Ascending aorta (tissue), 2 donors: ENCODE results near the gene MGMT. TPM values are rescaled to one million over a fixed set of nuclear protein-coding genes. Genes with fewer than 3 reads are reported as not detected.
A peak's percentile ranks its signal among the peaks of the same experiment; 100 is the strongest.

Source experiments
- DNase-seq, 2 donors: peaks; one replicate each; pipeline ENCODE4 v3.0.0-alpha.2; 2019; ENCODE audit warnings: low spot score in 2 of 2
- H3K27ac ChIP-seq, 2 donors: fragments of 200-600 bp; sonication (generic); one replicate each; pipeline ENCODE4 v1.5.1; 2016 to 2017; ENCODE audit warnings: mild to moderate bottlenecking in 1 of 2
- H3K27me3 ChIP-seq: fragments of 200-600 bp; sonication (generic); one replicate; pipeline ENCODE4 v1.5.1; 2017
- H3K36me3 ChIP-seq, 2 donors: fragments of 200-600 bp; sonication (generic); one replicate each; pipeline ENCODE4 v1.5.1; 2016
- H3K4me1 ChIP-seq, 2 donors: fragments of 200-600 bp; sonication (generic); one replicate each; pipeline ENCODE4 v1.5.1; 2016 to 2017; ENCODE audit warnings: mild to moderate bottlenecking in 1 of 2
- H3K4me3 ChIP-seq, 2 donors: fragments of 200-600 bp; sonication (generic); one replicate each; pipeline ENCODE4 v1.5.1; 2016 to 2017; ENCODE audit warnings: mild to moderate bottlenecking in 1 of 2
- H3K9me3 ChIP-seq, 2 donors: fragments of 200-600 bp; sonication (generic); one replicate each; pipeline ENCODE4 v1.5.1; 2016
- intact Hi-C: fragments of 100-400 bp; cut with DNase I; formaldehyde crosslinking; loops from one replicate; pipeline ENCODE4 v1.15.1; 2023
- total RNA-seq: library from RNA; depleted of rRNA; stranded (reverse); fragments of >200 nt; gene quantifications from one replicate; pipeline ENCODE4 v1.1.0, GENCODE V29; 2016
- TF ChIP-seq, protein P1 (sequence below), 3 experiments: fragments of 200-600 bp in 2 of 3; fragments of 450-650 bp in 1 of 3; sonication (generic) in 2 of 3; IDR thresholded peaks; one replicate each; pipeline ENCODE4 v1.5.1; 2016 to 2019; ENCODE audit warnings: antibody characterized with exemption in 3 of 3, mild to moderate bottlenecking in 1 of 3, moderate library complexity in 1 of 3

Gene MGMT
- total RNA-seq, 1 donor from 2014 or later: 7.0 TPM

DNA sequence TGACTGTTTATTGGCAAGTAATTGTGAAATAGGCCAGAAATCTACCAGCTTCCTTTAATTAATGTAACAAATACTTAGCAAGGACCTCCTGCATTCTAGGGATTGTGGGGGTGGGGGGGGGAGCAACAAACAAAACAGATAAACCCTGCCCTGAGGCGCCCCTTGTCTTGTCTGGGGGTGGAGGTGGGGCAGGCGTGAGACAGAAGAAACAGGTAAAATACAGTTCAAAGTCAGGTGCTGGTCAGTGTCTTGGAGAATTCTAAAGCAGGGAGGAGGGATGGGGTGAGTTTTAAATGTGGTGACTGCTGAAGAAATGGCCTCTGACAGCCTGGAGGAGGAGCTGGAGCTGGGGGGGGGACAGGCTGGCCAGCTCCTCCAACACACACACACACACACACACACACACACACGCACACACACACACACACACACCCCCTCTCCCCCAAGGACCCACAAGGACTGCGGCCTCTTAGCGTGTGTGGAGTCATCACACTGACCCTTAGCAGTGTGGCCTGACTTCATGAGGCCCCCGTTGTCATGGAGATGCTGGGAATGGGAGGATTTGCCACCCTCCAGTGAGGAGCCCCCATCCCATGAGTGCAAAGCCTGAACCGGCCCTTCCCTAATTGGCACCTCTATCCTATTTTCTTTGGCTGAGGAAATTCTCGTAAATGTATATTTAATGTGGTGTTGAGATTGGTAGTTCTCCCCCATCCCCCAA lies 190.4 kb downstream of the MGMT start:
- DNase-seq: no peak
- Histone ChIP-seq H3K4me3 (no peak overlapping the region), H3K27me3 (no peaks in the 10 kb centered on the region), H3K36me3 (no peaks in the 10 kb centered on the region), H3K9me3 (no peaks in the 10 kb centered on the region), H3K4me1 (no peaks in the 10 kb centered on the region), H3K27ac (no peak overlapping the region)
- TF ChIP-seq, protein P1, sequence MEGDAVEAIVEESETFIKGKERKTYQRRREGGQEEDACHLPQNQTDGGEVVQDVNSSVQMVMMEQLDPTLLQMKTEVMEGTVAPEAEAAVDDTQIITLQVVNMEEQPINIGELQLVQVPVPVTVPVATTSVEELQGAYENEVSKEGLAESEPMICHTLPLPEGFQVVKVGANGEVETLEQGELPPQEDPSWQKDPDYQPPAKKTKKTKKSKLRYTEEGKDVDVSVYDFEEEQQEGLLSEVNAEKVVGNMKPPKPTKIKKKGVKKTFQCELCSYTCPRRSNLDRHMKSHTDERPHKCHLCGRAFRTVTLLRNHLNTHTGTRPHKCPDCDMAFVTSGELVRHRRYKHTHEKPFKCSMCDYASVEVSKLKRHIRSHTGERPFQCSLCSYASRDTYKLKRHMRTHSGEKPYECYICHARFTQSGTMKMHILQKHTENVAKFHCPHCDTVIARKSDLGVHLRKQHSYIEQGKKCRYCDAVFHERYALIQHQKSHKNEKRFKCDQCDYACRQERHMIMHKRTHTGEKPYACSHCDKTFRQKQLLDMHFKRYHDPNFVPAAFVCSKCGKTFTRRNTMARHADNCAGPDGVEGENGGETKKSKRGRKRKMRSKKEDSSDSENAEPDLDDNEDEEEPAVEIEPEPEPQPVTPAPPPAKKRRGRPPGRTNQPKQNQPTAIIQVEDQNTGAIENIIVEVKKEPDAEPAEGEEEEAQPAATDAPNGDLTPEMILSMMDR (IDR thresholded peaks at IDR 0.05): no peak
- intact Hi-C loops: no loop called here

DNA sequence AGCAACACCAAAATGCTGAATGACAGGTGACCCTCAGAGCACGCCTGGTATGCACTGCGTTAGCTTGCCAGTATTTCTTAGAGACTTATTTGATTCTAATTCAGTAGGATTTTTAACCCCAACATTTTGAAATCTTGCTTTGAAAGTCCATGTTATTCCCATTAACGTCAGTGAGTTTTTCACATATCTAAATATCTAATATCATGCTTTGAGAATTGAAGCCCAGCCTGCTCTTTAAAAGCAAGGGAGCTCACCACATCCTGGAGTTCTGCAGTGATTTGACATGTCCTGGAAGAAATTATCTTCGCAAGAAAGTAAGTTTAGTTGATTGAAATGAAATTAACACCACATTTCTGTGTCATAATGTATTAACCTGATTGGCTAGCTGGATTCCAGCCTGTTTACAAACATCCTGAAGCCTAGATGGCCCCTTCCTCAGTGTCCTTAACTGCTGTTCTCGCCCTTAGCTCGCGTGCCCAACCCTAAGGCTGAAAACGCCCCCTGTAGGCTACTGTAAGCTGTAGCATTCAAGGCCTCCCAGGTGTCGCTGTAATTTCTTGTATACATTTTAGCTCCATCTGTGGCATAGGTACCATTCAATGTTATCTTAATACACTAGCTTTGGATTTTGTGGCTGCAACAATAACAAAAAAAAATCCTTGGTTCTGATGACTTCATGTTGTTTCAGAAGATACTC lies 191.5 kb downstream of the MGMT start:
- no peak for DNase-seq
- intact Hi-C loops: no loop called here
- peaks cover 0 to under 1% of the 10 kb centered on the region in 2 donors for H3K9me3 ChIP-seq
- no peak overlapping the region for H3K27ac ChIP-seq
- H3K4me3 ChIP-seq: no peak overlapping the region
- no peaks in the 10 kb centered on the region for H3K4me1 ChIP-seq
- H3K36me3 ChIP-seq: no peaks in the 10 kb centered on the region
- no peaks in the 10 kb centered on the region for H3K27me3 ChIP-seq
- TF ChIP-seq, protein P1 (IDR thresholded peaks at IDR 0.05): no peak

DNA sequence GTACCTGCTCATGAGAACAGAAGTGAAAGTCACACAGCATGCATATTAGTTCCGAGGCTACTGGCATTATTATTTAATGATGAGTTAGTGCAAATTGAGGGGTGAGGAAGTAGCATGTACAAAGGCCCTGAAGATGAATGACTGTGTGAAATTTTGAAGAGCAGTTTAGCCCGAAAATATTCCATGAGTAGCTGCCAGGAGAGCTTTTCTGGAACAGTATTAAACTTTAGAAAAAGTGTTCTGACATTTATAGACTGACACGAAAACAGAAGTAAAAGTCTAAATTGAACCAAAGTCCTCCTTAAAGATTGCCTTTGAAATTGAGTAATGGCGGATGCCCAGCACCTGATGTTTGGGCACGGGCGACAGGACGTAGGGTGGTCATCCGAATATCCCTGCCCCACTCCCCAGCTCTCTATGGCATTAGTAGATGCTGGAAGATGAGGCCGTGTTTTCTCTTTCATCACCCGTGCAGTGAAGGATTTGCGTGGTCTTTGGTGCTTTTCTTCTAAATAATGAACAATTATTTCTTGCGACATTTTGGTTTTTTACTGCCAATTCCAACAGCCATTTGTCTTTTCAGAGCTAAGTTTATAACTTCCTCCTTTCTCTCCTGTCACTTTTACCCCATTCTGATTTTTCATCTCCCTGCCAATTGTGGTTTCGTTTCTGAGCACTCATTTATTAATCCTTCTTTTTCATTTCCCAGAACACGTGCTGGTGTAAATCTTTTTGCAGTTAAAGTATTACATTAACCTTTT lies 192.6 kb downstream of the MGMT start:
- TF ChIP-seq, protein P1 (IDR thresholded peaks at IDR 0.05): no peak
- intact Hi-C loops: no loop called here

DNA sequence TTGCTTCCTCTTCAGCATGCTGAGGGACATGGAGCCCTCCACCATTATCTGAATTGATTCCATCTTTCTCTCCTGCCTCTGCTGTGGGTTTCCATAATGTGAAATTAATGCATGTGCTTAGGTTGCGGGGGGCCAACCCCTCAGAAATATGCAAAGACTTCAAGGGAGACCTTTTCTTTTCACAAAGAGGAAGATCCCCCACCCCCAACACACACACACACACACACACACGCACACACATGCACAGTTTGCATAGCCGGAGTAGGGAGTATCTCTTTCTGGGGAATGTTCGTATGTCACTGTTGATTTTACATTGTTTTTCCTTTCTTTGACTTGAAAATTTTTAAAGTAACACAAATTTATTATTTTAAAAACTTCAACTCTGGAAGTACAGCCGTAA lies 193.5 kb downstream of the MGMT start:
- intact Hi-C loops: no loop called here
- H3K36me3 ChIP-seq: no peaks in the 10 kb centered on the region

More for the DNA sequence above, 192.6 kb downstream of the MGMT start:
- Histone ChIP-seq H3K9me3 (peaks cover 0 to 7% of the 10 kb centered on the region in 2 donors), H3K27ac (no peak overlapping the region), H3K27me3 (no peaks in the 10 kb centered on the region), H3K4me3 (peak overlapping the region in 1 of 2 donors; percentile 12), H3K36me3 (no peaks in the 10 kb centered on the region), H3K4me1 (no peaks in the 10 kb centered on the region)
- no peak for DNase-seq

DNA sequence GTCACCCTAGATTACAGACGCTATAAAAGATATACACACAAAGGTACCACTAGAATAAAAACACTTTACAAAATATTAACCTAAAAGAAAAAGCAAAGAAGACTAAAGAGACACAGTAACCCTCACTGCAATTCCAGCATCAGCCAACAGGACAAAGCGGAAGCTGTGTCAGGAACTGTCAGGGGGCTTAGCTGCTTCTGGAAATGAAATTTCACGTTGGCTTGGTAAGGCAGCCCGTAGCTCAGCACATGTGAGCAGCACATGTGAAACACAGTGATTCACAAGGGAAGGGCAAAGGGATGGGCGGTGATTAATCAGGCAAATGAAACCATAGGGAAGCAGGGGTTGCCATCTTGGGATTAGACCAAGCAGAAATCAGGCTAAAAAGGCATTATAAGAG lies 195.4 kb downstream of the MGMT start:
- no peak for DNase-seq
- Histone ChIP-seq H3K27ac (no peak overlapping the region), H3K36me3 (no peaks in the 10 kb centered on the region), H3K4me1 (no peaks in the 10 kb centered on the region), H3K9me3 (peaks cover 0 to 7% of the 10 kb centered on the region in 2 donors), H3K27me3 (no peaks in the 10 kb centered on the region), H3K4me3 (no peak overlapping the region)
- intact Hi-C loops: no loop called here
- TF ChIP-seq, protein P1 (IDR thresholded peaks at IDR 0.05): no peak

More for the DNA sequence above, 193.5 kb downstream of the MGMT start:
- DNase-seq: no peak
- Histone ChIP-seq H3K9me3 (peaks cover 0 to 7% of the 10 kb centered on the region in 2 donors), H3K4me3 (no peak overlapping the region), H3K4me1 (no peaks in the 10 kb centered on the region), H3K27me3 (no peaks in the 10 kb centered on the region), H3K27ac (no peak overlapping the region)
- TF ChIP-seq, protein P1 (IDR thresholded peaks at IDR 0.05): no peak
